Measurements from ENCODE around the gene ANGPT4. TPM values are rescaled to one million over a fixed set of nuclear protein-coding genes. Genes with fewer than 3 reads are reported as not detected.

The ANGPT4 gene
- total and polyA plus RNA-seq, 10 of the 15 experiments (the other 5 are each of a cell fraction or from before 2014, with no cell fraction given), result 0.01 to 0.16 TPM; not detected in 8

DNA sequence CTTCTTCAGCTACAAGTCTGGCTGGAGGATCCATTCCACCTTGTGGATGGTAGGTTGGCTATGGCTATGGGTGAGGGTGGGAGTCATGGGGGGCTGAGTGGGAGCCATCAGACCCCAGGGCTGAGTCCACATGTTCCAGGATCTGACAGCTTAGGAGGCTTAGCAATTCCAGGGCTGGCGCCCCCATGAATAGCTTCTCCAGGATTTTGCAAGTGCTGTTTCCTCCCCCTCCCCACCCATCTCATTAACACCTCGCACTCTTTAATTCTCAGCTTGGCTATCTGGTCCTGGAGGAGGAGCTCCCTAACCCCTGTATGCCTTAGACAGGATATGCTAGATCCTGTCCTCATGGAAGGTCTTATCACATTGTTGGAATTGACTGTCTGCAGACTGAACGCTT lies 39.0 kb upstream of the ANGPT4 start (continued):
- no peak for TF ChIP-seq SIN3A (IDR thresholded peaks at IDR 0.05; ENCODE audit: low read depth, low read length)
- no peak for TF ChIP-seq HDGF (IDR thresholded peaks at IDR 0.05)

DNA sequence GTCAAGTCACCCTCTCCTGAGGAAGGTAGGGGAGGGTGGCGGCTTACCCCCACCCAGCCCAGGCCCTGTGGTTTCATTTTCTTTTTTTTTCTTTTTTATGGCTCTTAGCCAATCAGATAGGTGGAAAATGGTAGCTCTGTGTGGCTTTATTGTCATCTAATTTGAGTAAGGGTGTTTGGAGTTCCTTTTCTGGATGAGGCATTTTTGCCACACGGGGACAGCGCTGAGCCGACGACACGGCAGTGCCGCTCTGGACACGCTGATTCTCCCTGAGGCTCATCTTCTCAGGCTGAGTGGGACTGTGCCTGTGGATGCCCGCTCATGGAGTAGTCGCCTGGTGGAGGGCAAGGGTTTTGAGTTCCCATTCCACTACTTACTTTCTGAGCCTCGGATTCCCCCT lies 37.6 kb upstream of the ANGPT4 start:
- Histone ChIP-seq H3K27me3 (replicated peaks in 1 of 2; ENCODE audit: control insufficient read depth in 2 of 2, insufficient read depth in 2 of 2, low read length in 1 of 2) (no peaks in the 10 kb centered on the region; a peak in 1 of 4 replicates), H2AFZ (ENCODE audit: control insufficient read depth, low read depth, low read length) (no peak overlapping the region), H3K9me3 (replicated peaks; ENCODE audit: control insufficient read depth, insufficient read depth, low read length) (no peaks in the 10 kb centered on the region), H3K4me2 (ENCODE audit: control insufficient read depth, insufficient read depth) (no peak overlapping the region), H3K4me3 (no peak overlapping the region), H3K9ac (ENCODE audit: control insufficient read depth, insufficient read depth, low read length) (no peak overlapping the region), H3K79me2 (ENCODE audit: control insufficient read depth, insufficient read depth, low read length) (no peaks in the 10 kb centered on the region), H3K27ac (ENCODE audit: control insufficient read depth, insufficient read depth) (no peak overlapping the region), H4K20me1 (ENCODE audit: control insufficient read depth, insufficient read depth) (no peaks in the 10 kb centered on the region), H3K4me1 (ENCODE audit: control insufficient read depth, insufficient read depth, low read length) (no peaks in the 10 kb centered on the region), H3K36me3 (ENCODE audit: control insufficient read depth in 2 of 2, insufficient read depth in 2 of 2, low read length in 1 of 2) (no peaks in the 10 kb centered on the region)
- FAIRE-seq, result no peak
- no peak for DNase-seq (ENCODE audit: low read depth, low spot score)
- ChIA-PET POLR2A (no interaction called here), CTCF (no interaction called here), SMC1A (ENCODE audit: uncharacterized antibody, unreplicated experiment) (no interaction called here), RAD21 (ENCODE audit: unreplicated experiment) (interaction anchor here (1.4 kb wide), 1 partner anchor 21 kb away, joined by 5 read pairs; no protein-coding TSS in a partner anchor)
- no peak for ATAC-seq
- no TSS peak for BruUV-seq (replicated peaks)
- 15% methylated on average over 11 of the region's 11 CpGs for WGBS (ENCODE audit: insufficient coverage, insufficient replicate concordance, low lambda C conversion rate, missing lambda C conversion rate)
- in situ Hi-C loops (cut with MboI), result no loop called here
- intact Hi-C loops (cut with micrococcal nuclease; ENCODE audit: unreplicated experiment), result no loop called here
- no peak for TF ChIP-seq ZNF274 (IDR thresholded peaks at IDR 0.05; ENCODE audit: insufficient read depth, insufficient read length)
- no peak for TF ChIP-seq EGR1 (IDR thresholded peaks at IDR 0.05; ENCODE audit: borderline replicate concordance in 1 of 2, low read depth in 2 of 2, low read length in 2 of 2)
- no peak for TF ChIP-seq PML (IDR thresholded peaks at IDR 0.05; ENCODE audit: low read length)
- TF ChIP-seq, protein P1, sequence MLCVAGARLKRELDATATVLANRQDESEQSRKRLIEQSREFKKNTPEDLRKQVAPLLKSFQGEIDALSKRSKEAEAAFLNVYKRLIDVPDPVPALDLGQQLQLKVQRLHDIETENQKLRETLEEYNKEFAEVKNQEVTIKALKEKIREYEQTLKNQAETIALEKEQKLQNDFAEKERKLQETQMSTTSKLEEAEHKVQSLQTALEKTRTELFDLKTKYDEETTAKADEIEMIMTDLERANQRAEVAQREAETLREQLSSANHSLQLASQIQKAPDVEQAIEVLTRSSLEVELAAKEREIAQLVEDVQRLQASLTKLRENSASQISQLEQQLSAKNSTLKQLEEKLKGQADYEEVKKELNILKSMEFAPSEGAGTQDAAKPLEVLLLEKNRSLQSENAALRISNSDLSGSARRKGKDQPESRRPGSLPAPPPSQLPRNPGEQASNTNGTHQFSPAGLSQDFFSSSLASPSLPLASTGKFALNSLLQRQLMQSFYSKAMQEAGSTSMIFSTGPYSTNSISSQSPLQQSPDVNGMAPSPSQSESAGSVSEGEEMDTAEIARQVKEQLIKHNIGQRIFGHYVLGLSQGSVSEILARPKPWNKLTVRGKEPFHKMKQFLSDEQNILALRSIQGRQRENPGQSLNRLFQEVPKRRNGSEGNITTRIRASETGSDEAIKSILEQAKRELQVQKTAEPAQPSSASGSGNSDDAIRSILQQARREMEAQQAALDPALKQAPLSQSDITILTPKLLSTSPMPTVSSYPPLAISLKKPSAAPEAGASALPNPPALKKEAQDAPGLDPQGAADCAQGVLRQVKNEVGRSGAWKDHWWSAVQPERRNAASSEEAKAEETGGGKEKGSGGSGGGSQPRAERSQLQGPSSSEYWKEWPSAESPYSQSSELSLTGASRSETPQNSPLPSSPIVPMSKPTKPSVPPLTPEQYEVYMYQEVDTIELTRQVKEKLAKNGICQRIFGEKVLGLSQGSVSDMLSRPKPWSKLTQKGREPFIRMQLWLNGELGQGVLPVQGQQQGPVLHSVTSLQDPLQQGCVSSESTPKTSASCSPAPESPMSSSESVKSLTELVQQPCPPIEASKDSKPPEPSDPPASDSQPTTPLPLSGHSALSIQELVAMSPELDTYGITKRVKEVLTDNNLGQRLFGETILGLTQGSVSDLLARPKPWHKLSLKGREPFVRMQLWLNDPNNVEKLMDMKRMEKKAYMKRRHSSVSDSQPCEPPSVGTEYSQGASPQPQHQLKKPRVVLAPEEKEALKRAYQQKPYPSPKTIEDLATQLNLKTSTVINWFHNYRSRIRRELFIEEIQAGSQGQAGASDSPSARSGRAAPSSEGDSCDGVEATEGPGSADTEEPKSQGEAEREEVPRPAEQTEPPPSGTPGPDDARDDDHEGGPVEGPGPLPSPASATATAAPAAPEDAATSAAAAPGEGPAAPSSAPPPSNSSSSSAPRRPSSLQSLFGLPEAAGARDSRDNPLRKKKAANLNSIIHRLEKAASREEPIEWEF (IDR thresholded peaks at IDR 0.05; ENCODE audit: insufficient replicate concordance, low read depth, low read length), result no peak
- TF ChIP-seq STAT1 (conservative IDR thresholded peaks at IDR 0.05), result no peak
- no peak for TF ChIP-seq EP300 (IDR thresholded peaks at IDR 0.05; ENCODE audit: borderline replicate concordance in 1 of 2, control insufficient read depth in 1 of 2, low read depth in 2 of 2, low read length in 2 of 2)
- no peak for TF ChIP-seq ZNF622 (IDR thresholded peaks at IDR 0.05)
- no peak for TF ChIP-seq TCF7 (IDR thresholded peaks at IDR 0.05; ENCODE audit: borderline replicate concordance)
- TF ChIP-seq, protein P2, sequence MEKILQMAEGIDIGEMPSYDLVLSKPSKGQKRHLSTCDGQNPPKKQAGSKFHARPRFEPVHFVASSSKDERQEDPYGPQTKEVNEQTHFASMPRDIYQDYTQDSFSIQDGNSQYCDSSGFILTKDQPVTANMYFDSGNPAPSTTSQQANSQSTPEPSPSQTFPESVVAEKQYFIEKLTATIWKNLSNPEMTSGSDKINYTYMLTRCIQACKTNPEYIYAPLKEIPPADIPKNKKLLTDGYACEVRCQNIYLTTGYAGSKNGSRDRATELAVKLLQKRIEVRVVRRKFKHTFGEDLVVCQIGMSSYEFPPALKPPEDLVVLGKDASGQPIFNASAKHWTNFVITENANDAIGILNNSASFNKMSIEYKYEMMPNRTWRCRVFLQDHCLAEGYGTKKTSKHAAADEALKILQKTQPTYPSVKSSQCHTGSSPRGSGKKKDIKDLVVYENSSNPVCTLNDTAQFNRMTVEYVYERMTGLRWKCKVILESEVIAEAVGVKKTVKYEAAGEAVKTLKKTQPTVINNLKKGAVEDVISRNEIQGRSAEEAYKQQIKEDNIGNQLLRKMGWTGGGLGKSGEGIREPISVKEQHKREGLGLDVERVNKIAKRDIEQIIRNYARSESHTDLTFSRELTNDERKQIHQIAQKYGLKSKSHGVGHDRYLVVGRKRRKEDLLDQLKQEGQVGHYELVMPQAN (conservative IDR thresholded peaks at IDR 0.05), result no peak
- no peak for TF ChIP-seq EZH2 (IDR thresholded peaks at IDR 0.05; ENCODE audit: borderline replicate concordance, control insufficient read depth, low read depth, low read length)
- TF ChIP-seq ZNF384 (IDR thresholded peaks at IDR 0.05; ENCODE audit: borderline replicate concordance, low read depth, low read length), result no peak
- no peak for TF ChIP-seq MTA3 (IDR thresholded peaks at IDR 0.05; ENCODE audit: borderline replicate concordance, low read length)
- no peak for TF ChIP-seq POLR2A (IDR thresholded peaks at IDR 0.05; ENCODE audit: low read depth, low read length)
- TF ChIP-seq NR2C2 (IDR thresholded peaks at IDR 0.05; ENCODE audit: borderline replicate concordance, control insufficient read depth, insufficient read length, low read depth), result no peak
- TF ChIP-seq NFYB (IDR thresholded peaks at IDR 0.05; ENCODE audit: insufficient read depth, low read depth, low read length), result no peak
